ENCODE results near the gene AP4E1. TPM values are rescaled to one million over a fixed set of nuclear protein-coding genes. Genes with fewer than 3 reads are reported as not detected.

AP4E1 gene
- total and polyA plus RNA-seq, 2 of the 8 experiments (the other 6 are each of a cell fraction or from before 2014, with no cell fraction given) = 1.4 to 10.9 TPM

- no peak overlapping the region for H2BK15ac ChIP-seq (ENCODE audit: low read length)
- H3K18ac ChIP-seq (ENCODE audit: extremely low read depth, low read length) = no peak overlapping the region
- no peak overlapping the region for H3K9ac ChIP-seq (replicated peaks in 1 of 4; ENCODE audit: extremely low read depth in 1 of 4, low read depth in 3 of 4, low read length in 3 of 4)
- no peaks in the 10 kb centered on the region for H3K79me2 ChIP-seq (ENCODE audit: control insufficient read depth in 1 of 2, insufficient read depth in 2 of 2, low read length in 2 of 2)
- H2BK120ac ChIP-seq (replicated peaks; ENCODE audit: low read depth, low read length) = no peak overlapping the region
- 81% methylated on average over 2 of the region's 2 CpGs; no CpG with 5 or more reads in 1 of the 2 experiments for WGBS, 2 experiments (ENCODE audit: extremely low coverage in 1 of 2, insufficient coverage in 1 of 2, insufficient read length in 1 of 2, insufficient replicate concordance in 2 of 2, low coverage in 1 of 2, low lambda C conversion rate in 2 of 2, missing lambda C conversion rate in 1 of 2)
- no peak for DNase-seq (ENCODE audit: low read depth in 1 of 2, low spot score in 2 of 2)
- H3K4me1 ChIP-seq (replicated peaks in 1 of 4; ENCODE audit: control insufficient read depth in 3 of 4, insufficient read depth in 4 of 4, low read length in 3 of 4) = no peaks in the 10 kb centered on the region
- H3K23ac ChIP-seq (ENCODE audit: insufficient read length) = no peak overlapping the region
- H4K91ac ChIP-seq (replicated peaks; ENCODE audit: insufficient read length, low read length) = no peak overlapping the region
- ChIA-PET CTCF (ENCODE audit: partially characterized antibody) (no interaction called here), POLR2A (ENCODE audit: partially characterized antibody) (interaction anchor here (1.1 kb wide), 1 partner anchor 11 kb away, joined by 3 read pairs; no protein-coding TSS in a partner anchor)
- peaks cover 0 to 1% of the 10 kb centered on the region in 2 experiments for H4K20me1 ChIP-seq (replicated peaks in 1 of 2; ENCODE audit: control insufficient read depth in 1 of 2, insufficient read depth in 2 of 2, low read length in 2 of 2)
- H3K27ac ChIP-seq (ENCODE audit: low read depth, low read length) = no peak overlapping the region
- no peak overlapping the region for H4K5ac ChIP-seq (ENCODE audit: insufficient read length, low read depth, low read length)
- no peaks in the 10 kb centered on the region for H3K9me3 ChIP-seq (ENCODE audit: insufficient read depth in 2 of 2, low read depth in 1 of 2, low read length in 1 of 2)
- no peaks in the 10 kb centered on the region; a peak in 1 of 8 replicates for H3K36me3 ChIP-seq (ENCODE audit: control insufficient read depth in 2 of 4, insufficient read depth in 4 of 4, low read length in 3 of 4)
- H2BK20ac ChIP-seq (ENCODE audit: low read length) = no peak overlapping the region
- FAIRE-seq = no peak
- no peak overlapping the region for H3K14ac ChIP-seq (ENCODE audit: insufficient read length)
- no peaks in the 10 kb centered on the region for H3K23me2 ChIP-seq (ENCODE audit: low read depth, low read length)
- no peak overlapping the region for H3K4ac ChIP-seq (replicated peaks; ENCODE audit: insufficient read length, low read depth, low read length)
- H2BK5ac ChIP-seq (ENCODE audit: low read depth, low read length) = no peak overlapping the region
- no peak overlapping the region for H4K8ac ChIP-seq (ENCODE audit: extremely low read depth, insufficient read depth, low read length)
- no peak overlapping the region for H3K4me3 ChIP-seq (ENCODE audit: extremely low read depth in 1 of 4, insufficient read depth in 2 of 4, low read depth in 3 of 4, low read length in 4 of 4)
- H3K4me2 ChIP-seq (ENCODE audit: insufficient read depth in 1 of 2, low read depth in 2 of 2, low read length in 2 of 2) = no peak overlapping the region
- H2AFZ ChIP-seq (ENCODE audit: low read length) = no peak overlapping the region
- H2AK5ac ChIP-seq (ENCODE audit: low read depth, low read length) = no peak overlapping the region
- no peak overlapping the region for H2BK12ac ChIP-seq (ENCODE audit: low read depth, low read length)
- TF ChIP-seq CREB1 (IDR thresholded peaks at IDR 0.05) (no peak), TAF1 (IDR thresholded peaks at IDR 0.05; ENCODE audit: low read depth, low read length) (no peak)
- H3K56ac ChIP-seq (replicated peaks; ENCODE audit: insufficient read length, low read depth, low read length) = no peak overlapping the region
- no peaks in the 10 kb centered on the region for H3K27me3 ChIP-seq (replicated peaks in 1 of 4; ENCODE audit: control insufficient read depth in 3 of 4, extremely low read depth in 1 of 4, insufficient read depth in 3 of 4, low read length in 3 of 4)
- no peaks in the 10 kb centered on the region for H3K79me1 ChIP-seq (ENCODE audit: low read depth, low read length)
Measured at GRCh38 chr15:50977162-50977561, 68.7 kb downstream of the AP4E1 start.
